SU-DHL-6 (cell line): ENCODE results near the gene TLDC2.

Experiments
- H2AFZ ChIP-seq: fragments of 200-600 bp; sonication (generic); 2 replicates; pipeline ENCODE4 v1.6.1; 2014; ENCODE audit warnings: low read depth, mild to moderate bottlenecking, moderate library complexity, mixed read lengths, antibody characterized with exemption, low read length; ENCODE audit not compliant: severe bottlenecking
- H3F3A ChIP-seq: fragments of 200-600 bp; shearing (Covaris generic); 2 replicates; pipeline ENCODE4 v1.6.0; 2016; ENCODE audit warnings: antibody characterized with exemption, mild to moderate bottlenecking; ENCODE audit not compliant: insufficient read depth
- H3K27ac ChIP-seq: fragments of 200-600 bp; sonication (generic); 2 replicates; pipeline ENCODE4 v1.5.1; 2016; ENCODE audit warnings: low read depth, mild to moderate bottlenecking, low read length, moderate library complexity, mixed read lengths
- H3K27me3 ChIP-seq: fragments of 200-600 bp; sonication (generic), shearing (Covaris generic); 2 replicates; pipeline ENCODE4 v1.6.0; 2014; ENCODE audit warnings: mild to moderate bottlenecking, low read length
- H3K36me3 ChIP-seq: fragments of 200-600 bp; sonication (generic); 2 replicates; pipeline ENCODE4 v1.6.1; 2014; ENCODE audit warnings: mild to moderate bottlenecking, low read length, mixed read lengths
- H3K4me2 ChIP-seq: fragments of 300-600, 200-600 bp; shearing (Covaris generic), sonication (generic); 2 replicates; pipeline ENCODE4 v1.6.0; 2014; ENCODE audit warnings: low read length, low read depth, mild to moderate bottlenecking; ENCODE audit not compliant: poor library complexity, severe bottlenecking
- H3K4me3 ChIP-seq: fragments of 200-600 bp; sonication (generic); 2 replicates; pipeline ENCODE4 v1.5.1; 2014; ENCODE audit warnings: antibody characterized with exemption, low read length, mild to moderate bottlenecking, mixed read lengths; ENCODE audit not compliant: insufficient read depth, poor library complexity, severe bottlenecking
- H3K79me2 ChIP-seq: fragments of 200-600 bp; sonication (generic); 2 replicates; pipeline ENCODE4 v1.6.1; 2014; ENCODE audit warnings: mild to moderate bottlenecking, low read length, moderate library complexity; ENCODE audit not compliant: insufficient read depth
- H3K9ac ChIP-seq: fragments of 200-600 bp; sonication (generic); 2 replicates; pipeline ENCODE4 v1.7.0; 2014; ENCODE audit warnings: mild to moderate bottlenecking, low read length
- H3K9me2 ChIP-seq: fragments of 200-600 bp; sonication (generic); replicated peaks from 2 replicates; pipeline ENCODE4 v1.6.1; 2014; ENCODE audit warnings: low read length; ENCODE audit not compliant: insufficient read depth
- H3K9me3 ChIP-seq: fragments of 200-600 bp; sonication (generic); 2 replicates; pipeline ENCODE4 v1.6.1; 2014; ENCODE audit warnings: low read length, mixed read lengths; ENCODE audit not compliant: insufficient read depth
- H4K20me1 ChIP-seq: fragments of 200-600 bp; sonication (generic); 2 replicates; pipeline ENCODE4 v1.6.1; 2014; ENCODE audit warnings: low read depth, mild to moderate bottlenecking, antibody characterized with exemption, low read length, moderate library complexity, mixed read lengths
- EZH2phosphoT487 ChIP-seq: fragments of 200-600 bp; sonication (generic), shearing (Covaris generic); conservative IDR thresholded peaks from 2 replicates; pipeline ENCODE4 v1.6.1; 2018; ENCODE audit warnings: mild to moderate bottlenecking, antibody characterized with exemption, low read length, moderate library complexity, mixed read lengths
- TF ChIP-seq, protein P1 (sequence below): fragments of 200-600 bp; sonication (generic); IDR thresholded peaks from one replicate; pipeline ENCODE4 v1.5.1; 2017; ENCODE audit warnings: antibody characterized with exemption, mild to moderate bottlenecking, low read length, moderate library complexity; ENCODE audit not compliant: insufficient read depth, poor library complexity, severe bottlenecking

TLDC2 gene

DNA sequence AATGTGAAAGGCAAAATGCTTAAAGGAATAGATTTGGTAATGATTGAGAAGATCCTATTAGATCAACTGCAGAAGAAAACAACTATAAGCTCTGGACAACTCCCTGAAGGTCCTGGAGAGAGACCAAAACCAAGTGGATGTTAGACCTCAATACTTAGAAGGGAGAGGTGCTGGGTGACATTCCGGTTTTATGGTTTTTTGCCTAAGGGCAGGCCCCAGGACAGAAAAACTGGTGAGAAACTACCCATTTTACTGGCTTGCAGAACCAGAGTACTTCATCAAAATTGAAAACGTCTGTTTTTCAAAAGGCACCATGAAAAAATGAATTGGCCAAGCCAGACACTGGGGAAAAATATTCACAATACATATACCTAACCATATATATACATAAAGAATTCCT lies 49.3 kb downstream of the TLDC2 start:
- TF ChIP-seq EZH2phosphoT487 = no peak
- TF ChIP-seq, protein P1, sequence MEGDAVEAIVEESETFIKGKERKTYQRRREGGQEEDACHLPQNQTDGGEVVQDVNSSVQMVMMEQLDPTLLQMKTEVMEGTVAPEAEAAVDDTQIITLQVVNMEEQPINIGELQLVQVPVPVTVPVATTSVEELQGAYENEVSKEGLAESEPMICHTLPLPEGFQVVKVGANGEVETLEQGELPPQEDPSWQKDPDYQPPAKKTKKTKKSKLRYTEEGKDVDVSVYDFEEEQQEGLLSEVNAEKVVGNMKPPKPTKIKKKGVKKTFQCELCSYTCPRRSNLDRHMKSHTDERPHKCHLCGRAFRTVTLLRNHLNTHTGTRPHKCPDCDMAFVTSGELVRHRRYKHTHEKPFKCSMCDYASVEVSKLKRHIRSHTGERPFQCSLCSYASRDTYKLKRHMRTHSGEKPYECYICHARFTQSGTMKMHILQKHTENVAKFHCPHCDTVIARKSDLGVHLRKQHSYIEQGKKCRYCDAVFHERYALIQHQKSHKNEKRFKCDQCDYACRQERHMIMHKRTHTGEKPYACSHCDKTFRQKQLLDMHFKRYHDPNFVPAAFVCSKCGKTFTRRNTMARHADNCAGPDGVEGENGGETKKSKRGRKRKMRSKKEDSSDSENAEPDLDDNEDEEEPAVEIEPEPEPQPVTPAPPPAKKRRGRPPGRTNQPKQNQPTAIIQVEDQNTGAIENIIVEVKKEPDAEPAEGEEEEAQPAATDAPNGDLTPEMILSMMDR = no peak
- no peak overlapping the region for H3K9ac ChIP-seq
- H3K9me3 ChIP-seq = no peaks in the 10 kb centered on the region
- no peak overlapping the region for H3K4me3 ChIP-seq
- H3K27me3 ChIP-seq = no peaks in the 10 kb centered on the region
- H3K4me2 ChIP-seq = no peak overlapping the region
- no peaks in the 10 kb centered on the region for H3K79me2 ChIP-seq
- H2AFZ ChIP-seq = no peak overlapping the region
- peaks cover 6% of the 10 kb centered on the region for H3K36me3 ChIP-seq
- H3K9me2 ChIP-seq = no peaks in the 10 kb centered on the region
- no peaks in the 10 kb centered on the region for H4K20me1 ChIP-seq
- no peak overlapping the region for H3K27ac ChIP-seq
- H3F3A ChIP-seq = no peaks in the 10 kb centered on the region

DNA sequence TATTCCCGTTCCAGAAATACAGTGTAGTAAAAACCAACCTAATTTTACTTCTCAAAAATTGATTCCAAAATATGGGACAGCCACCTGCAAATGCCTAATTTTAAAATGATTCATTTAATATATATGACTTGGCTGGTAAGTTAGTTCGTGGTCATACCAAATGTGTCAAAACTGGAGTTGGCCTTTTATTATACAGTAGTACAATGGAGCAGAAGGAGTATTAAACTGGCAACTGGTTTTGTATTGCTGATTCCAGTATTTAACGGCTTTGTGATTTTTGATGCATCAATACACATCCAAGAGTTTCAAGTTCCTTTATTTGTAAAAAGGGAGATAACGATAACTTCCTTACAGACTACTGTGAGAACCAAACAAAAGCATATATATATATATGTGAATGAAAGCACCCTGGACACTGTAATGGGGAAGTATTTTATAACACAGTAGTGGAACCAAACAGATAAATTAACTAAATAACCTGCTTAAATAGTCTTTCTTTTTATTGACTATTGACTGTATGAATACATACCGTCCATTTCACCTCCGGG lies 50.8 kb downstream of the TLDC2 start:
- no peaks in the 10 kb centered on the region for H3K79me2 ChIP-seq
- no peak overlapping the region for H3K4me2 ChIP-seq
- TF ChIP-seq, protein P1 = no peak
- no peak for TF ChIP-seq EZH2phosphoT487
- H3K27me3 ChIP-seq = no peaks in the 10 kb centered on the region
- H3K9ac ChIP-seq = no peak overlapping the region
- no peak overlapping the region for H3K4me3 ChIP-seq
- no peak overlapping the region for H3K27ac ChIP-seq
- no peaks in the 10 kb centered on the region for H3K9me2 ChIP-seq
- no peaks in the 10 kb centered on the region for H3K9me3 ChIP-seq
- no peaks in the 10 kb centered on the region for H4K20me1 ChIP-seq
- H3F3A ChIP-seq = no peaks in the 10 kb centered on the region
- H2AFZ ChIP-seq = no peak overlapping the region
- peaks cover 9% of the 10 kb centered on the region for H3K36me3 ChIP-seq

DNA sequence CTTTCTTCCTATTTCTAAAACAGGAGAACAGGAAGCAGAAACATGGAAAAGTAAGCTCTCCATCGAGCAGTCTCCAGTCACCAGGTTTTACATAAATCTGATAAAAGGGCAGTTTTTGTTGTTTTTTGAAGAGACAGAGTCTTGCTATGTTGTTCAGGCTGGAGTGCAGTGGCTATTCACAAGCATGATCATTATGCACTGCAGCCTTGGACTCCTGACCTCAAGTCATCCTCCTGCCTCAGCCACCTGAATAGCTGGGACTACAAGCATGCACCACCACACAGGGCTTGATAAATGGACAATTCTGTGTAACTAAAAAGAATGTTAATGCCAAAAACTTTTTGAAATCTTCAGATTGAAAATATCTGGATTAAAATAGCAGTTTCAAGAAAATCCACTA lies 51.8 kb downstream of the TLDC2 start:
- H4K20me1 ChIP-seq = no peaks in the 10 kb centered on the region
- H3K27me3 ChIP-seq = no peaks in the 10 kb centered on the region
- no peaks in the 10 kb centered on the region for H3K79me2 ChIP-seq
- no peaks in the 10 kb centered on the region for H3K9me2 ChIP-seq
- H3K36me3 ChIP-seq = peaks cover 9% of the 10 kb centered on the region
- H3K4me3 ChIP-seq = no peak overlapping the region
- no peaks in the 10 kb centered on the region for H3K9me3 ChIP-seq
- no peak overlapping the region for H3K27ac ChIP-seq
- no peak overlapping the region for H3K4me2 ChIP-seq
- H3F3A ChIP-seq = no peaks in the 10 kb centered on the region
- H2AFZ ChIP-seq = no peak overlapping the region
- no peak for TF ChIP-seq EZH2phosphoT487
- TF ChIP-seq, protein P1 = no peak
- H3K9ac ChIP-seq = no peak overlapping the region
